Spinal cord (tissue), 10 donors: Measurements from ENCODE around the gene DCST2. TPM values are rescaled to one million over a fixed set of nuclear protein-coding genes. Genes with fewer than 3 reads are reported as not detected.

ENCODE experiments used
- DNase-seq, 6 donors: peaks; one replicate each; pipeline versions ENCODE4 v3.0.0 to v3.0.0-alpha.2; 2013 to 2015; ENCODE audit warnings: low spot score in 6 of 6, low read depth in 4 of 6
- H3K27ac ChIP-seq: one replicate; pipeline ENCODE4 v1.5.1; 2013; ENCODE audit warnings: low read depth, low read length, control low read depth
- H3K27me3 ChIP-seq: one replicate; pipeline ENCODE4 v1.6.1; 2013; ENCODE audit warnings: low read length; ENCODE audit not compliant: control insufficient read depth, insufficient read depth
- H3K36me3 ChIP-seq: one replicate; pipeline ENCODE4 v1.6.1; 2013; ENCODE audit warnings: low read length; ENCODE audit not compliant: control insufficient read depth, insufficient read depth
- H3K4me1 ChIP-seq: one replicate; pipeline ENCODE4 v1.6.1; 2013; ENCODE audit warnings: low read length; ENCODE audit not compliant: control insufficient read depth, insufficient read depth
- H3K4me3 ChIP-seq: one replicate; pipeline ENCODE4 v1.5.1; 2013; ENCODE audit warnings: low read depth, low read length, control low read depth
- H3K9me3 ChIP-seq: one replicate; pipeline ENCODE4 v1.6.1; 2013; ENCODE audit warnings: low read length; ENCODE audit not compliant: control insufficient read depth, insufficient read depth
- WGBS: methylation state at CpG from one replicate; pipeline ENCODE4 v1.1.5; 2013; ENCODE audit warnings: missing lambda C conversion rate; ENCODE audit not compliant: insufficient coverage; 5-methylcytosine and 5-hydroxymethylcytosine counted together
- polyA plus RNA-seq, 2 donors: library from polyadenylated mRNA; unstranded; fragments of 120-200 nt; gene quantifications; one replicate each; pipeline ENCODE4 v1.2.1, GENCODE V29; 2013; ENCODE audit not compliant: insufficient read length in 2 of 2
- total RNA-seq, 2 donors: library from RNA; depleted of rRNA in 1 of 2; stranded (reverse); fragments of 120-200 nt in 1 of 2; fragments of >200 nt in 1 of 2; gene quantifications; one replicate each; pipeline versions ENCODE4 v1.2.3 to v1.2.4, GENCODE V29; 2013 to 2014
- donor health status: healthy.

The DCST2 gene
- total and polyA plus RNA-seq, 4 donors: 0.10 to 1.2 (median 1.1) TPM

DNA sequence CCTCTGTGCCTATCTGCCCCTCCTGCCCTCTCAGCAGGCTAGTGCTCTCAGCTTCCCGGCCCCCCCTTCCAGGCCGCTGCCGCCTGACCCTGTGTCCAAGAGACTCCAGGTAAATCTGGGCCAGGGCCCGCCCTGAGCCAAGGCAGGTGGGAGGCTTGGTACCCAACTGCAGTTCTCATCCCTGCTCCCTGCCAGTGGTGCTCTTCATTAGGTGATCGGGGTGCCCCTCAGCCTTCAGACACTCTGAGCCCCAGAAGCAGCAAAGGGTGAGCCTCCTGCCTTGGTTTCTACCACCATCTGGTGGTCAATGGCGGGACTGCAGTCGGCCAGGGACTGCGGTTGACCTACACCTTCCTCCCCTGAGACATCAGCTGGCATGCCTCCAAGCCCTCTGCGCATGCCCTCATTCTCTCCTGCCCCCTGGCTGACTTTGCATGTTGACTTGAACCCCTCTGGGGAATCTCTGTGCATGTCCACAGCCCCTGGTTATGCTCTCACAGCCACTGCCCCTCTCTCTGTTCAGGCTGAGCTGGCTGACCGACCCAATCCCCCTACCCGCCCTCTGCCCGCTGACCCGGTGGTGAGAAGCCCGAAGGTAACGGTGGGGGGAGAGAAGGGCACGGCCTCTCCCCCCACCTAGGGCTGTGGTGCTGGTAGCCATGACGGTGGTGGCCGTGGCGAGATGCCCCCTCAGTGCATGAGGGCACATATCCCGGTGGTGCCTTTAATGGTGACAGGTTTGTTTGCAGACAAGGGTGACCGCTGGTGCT, 28.0 kb upstream of the DCST2 start:
- peaks cover 11% of the 10 kb centered on the region for H3K27me3 ChIP-seq
- H3K9me3 ChIP-seq: no peaks in the 10 kb centered on the region
- H3K4me3 ChIP-seq: no peak overlapping the region
- H3K4me1 ChIP-seq: peaks cover 36% of the 10 kb centered on the region
- 23% methylated on average over 18 of the region's 21 CpGs for WGBS
- DNase-seq: peak in 2 of 6 donors; percentile 87 to 92
- peaks cover 49% of the 10 kb centered on the region for H3K36me3 ChIP-seq
- H3K27ac ChIP-seq: no peak overlapping the region

DNA sequence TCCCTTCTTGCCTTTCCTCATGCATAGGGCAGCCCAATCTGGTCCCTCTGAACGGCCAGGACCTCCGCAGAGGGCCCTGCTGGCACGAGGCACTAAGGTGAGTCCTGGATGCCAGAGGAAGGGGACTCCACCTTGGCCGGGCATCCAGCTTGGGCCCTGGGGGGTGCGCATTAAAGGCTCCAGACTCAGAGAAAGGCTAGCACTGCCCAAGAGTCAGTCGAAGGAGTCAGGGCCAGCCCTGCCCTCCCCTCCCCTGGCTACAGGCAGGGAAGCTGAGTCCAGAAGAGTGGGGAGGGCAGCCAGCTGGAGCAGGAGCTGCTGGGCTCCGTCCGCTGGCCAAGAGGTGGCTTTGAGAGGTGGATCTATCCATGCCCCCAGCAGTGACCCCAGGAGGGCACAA, 27.2 kb upstream of the DCST2 start:
- 75% methylated on average over 8 of the region's 8 CpGs for WGBS
- Histone ChIP-seq H3K27me3 (peaks cover 11% of the 10 kb centered on the region), H3K9me3 (no peaks in the 10 kb centered on the region), H3K36me3 (peaks cover 54% of the 10 kb centered on the region), H3K4me3 (no peak overlapping the region), H3K4me1 (peaks cover 36% of the 10 kb centered on the region), H3K27ac (no peak overlapping the region)
- no peak for DNase-seq

DNA sequence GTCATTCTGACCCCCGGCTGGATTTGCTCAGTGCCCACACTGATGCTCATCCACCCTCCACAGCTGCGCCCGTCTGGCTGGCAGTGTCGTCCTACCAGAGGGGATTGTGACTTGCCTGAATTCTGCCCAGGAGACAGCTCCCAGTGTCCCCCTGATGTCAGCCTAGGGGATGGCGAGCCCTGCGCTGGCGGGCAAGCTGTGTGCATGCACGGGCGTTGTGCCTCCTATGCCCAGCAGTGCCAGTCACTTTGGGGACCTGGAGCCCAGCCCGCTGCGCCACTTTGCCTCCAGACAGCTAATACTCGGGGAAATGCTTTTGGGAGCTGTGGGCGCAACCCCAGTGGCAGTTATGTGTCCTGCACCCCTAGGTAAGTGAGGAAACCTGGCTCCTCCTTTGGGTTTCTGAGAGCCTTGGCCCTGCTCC, 24.2 kb upstream of the DCST2 start:
- no peak overlapping the region for H3K4me3 ChIP-seq
- DNase-seq: no peak
- no peak overlapping the region for H3K27ac ChIP-seq
- H3K27me3 ChIP-seq: peaks cover 7% of the 10 kb centered on the region
- WGBS: 93% methylated on average over 13 of the region's 13 CpGs
- peaks cover 24% of the 10 kb centered on the region for H3K4me1 ChIP-seq
- no peaks in the 10 kb centered on the region for H3K9me3 ChIP-seq
- peaks cover 68% of the 10 kb centered on the region for H3K36me3 ChIP-seq

- no peak overlapping the region for H3K27ac ChIP-seq
- H3K4me3 ChIP-seq: no peak overlapping the region
- 93% methylated on average over 8 of the region's 8 CpGs for WGBS
- peaks cover 2% of the 10 kb centered on the region for H3K27me3 ChIP-seq
- peaks cover 66% of the 10 kb centered on the region for H3K36me3 ChIP-seq
- no peak for DNase-seq
- H3K9me3 ChIP-seq: no peaks in the 10 kb centered on the region
- H3K4me1 ChIP-seq: peaks cover 24% of the 10 kb centered on the region
Measured at GRCh38 chr1:155057104-155057503, 23.5 kb upstream of the DCST2 start.

DNA sequence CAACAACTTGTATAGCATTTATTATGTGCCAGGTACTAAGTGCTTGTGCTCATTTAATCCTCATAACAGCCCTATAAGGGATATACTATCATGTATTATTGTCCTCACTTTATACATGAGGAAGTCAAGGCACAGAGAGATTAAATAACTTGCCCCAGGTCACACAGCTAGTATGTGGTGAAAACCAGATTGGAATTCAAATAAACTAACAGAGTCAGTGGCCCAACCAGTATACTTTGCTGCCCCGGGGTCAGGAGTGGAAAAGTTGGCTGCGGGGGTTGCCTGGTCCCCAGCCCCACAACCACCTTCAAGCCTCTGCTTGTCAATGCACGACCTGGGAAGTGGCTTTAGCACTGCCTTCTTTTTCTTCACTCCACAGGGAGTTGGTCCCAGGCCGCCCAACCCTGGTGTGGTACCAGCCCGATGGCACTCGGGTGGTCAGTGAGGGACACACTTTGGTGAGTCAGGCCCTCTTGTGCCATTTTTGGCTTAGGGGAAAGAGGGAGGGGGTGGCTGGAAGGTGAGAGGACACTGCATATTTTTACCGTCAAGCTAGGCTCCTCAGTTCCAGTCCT, 20.0 kb upstream of the DCST2 start:
- WGBS: 94% methylated on average over 6 of the region's 7 CpGs
- no peaks in the 10 kb centered on the region for H3K9me3 ChIP-seq
- no peaks in the 10 kb centered on the region for H3K27me3 ChIP-seq
- H3K4me3 ChIP-seq: no peak overlapping the region
- H3K4me1 ChIP-seq: peaks cover 33% of the 10 kb centered on the region
- no peak overlapping the region for H3K27ac ChIP-seq
- DNase-seq: no peak
- H3K36me3 ChIP-seq: peaks cover 42% of the 10 kb centered on the region

DNA sequence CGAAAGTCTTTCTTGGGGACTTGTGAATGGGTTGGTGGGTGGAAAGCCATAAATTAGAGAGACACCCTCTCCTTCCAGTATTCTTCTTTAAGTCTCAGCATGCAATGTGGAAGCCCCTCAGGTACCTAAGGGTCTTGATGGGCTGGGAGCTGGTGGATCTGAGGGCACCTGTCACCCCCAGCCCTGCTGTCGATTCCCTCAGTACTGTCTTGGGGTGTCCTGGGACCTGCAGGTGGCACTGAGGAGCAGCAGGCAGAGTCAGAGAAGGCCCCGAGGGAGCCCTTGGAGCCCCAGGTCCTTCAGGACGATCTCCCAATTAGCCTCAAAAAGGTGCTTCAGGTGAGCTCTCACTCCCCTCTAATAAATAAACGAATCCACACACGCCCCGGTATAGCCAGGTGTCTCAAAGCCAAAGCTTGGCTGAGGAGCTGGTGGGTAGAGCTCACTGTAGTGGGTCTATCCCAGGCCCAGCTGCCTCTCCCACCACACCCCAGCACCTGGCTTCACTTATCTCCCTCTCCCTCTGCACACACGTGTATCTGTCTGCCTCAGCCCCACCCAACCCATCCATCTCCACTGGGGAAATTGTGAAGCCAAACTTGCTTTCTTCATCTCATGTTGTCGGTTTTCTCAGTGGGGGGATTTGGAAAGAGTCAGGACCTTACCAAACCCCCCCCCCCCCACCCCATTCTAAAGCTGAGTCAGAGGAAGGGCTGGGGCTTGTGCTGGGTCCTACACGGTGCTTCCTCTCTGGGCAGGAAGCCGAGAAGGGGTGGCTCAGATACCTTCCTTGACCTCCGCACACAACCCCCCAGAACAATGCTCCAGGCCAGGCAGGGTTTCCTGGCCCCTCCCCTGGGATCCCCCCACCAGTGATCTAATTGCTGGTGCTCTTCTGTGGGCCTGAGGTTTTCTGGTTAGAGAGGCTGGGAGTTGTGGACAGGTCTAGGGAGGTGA, 19.1 kb upstream of the DCST2 start:
- 28% methylated on average over 4 of the region's 12 CpGs for WGBS
- DNase-seq: no peak
- H3K9me3 ChIP-seq: no peaks in the 10 kb centered on the region
- peaks cover 33% of the 10 kb centered on the region for H3K36me3 ChIP-seq
- peak overlapping the region; percentile 71 for H3K27ac ChIP-seq
- peak overlapping the region; percentile 72 for H3K4me3 ChIP-seq
- H3K27me3 ChIP-seq: no peaks in the 10 kb centered on the region
- H3K4me1 ChIP-seq: peaks cover 33% of the 10 kb centered on the region

DNA sequence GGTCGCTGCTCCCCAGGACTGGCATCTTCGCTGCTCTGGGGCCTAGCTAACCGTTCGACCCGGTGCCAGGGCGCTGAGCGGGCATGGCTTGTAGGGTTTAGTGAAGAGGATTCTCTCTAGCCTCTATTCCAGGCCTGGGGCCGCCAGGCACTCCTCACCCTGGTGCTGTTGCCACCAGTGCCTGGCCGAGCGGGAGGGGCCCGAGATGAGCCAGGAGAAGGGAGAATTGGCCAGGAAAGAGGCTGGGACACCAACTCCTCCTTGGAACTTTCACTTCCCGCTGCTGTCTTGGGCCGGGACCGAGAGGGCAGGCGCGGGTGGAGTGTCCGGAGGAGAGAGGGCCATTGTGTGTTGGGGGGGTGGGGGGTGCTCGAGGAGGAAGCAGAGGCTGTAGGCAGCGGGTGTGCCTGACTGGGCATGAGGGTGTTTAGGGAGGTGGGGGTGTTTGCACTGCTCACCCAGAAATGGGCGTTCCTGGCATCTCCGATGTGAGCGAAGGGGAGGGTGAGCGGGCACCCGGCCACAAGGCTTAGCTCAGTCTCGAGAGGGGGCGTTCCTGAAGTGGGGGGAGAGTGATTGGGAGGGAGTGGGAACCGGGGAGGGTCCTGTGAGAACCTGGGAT, 18.3 kb upstream of the DCST2 start:
- H3K36me3 ChIP-seq: peaks cover 24% of the 10 kb centered on the region
- peak overlapping the region; percentile 71 for H3K27ac ChIP-seq
- H3K9me3 ChIP-seq: no peaks in the 10 kb centered on the region
- 1% methylated on average over 27 of the region's 27 CpGs for WGBS
- H3K27me3 ChIP-seq: no peaks in the 10 kb centered on the region
- peak in 2 of 6 donors; percentile 50 to 66 for DNase-seq
- peaks cover 33% of the 10 kb centered on the region for H3K4me1 ChIP-seq
- H3K4me3 ChIP-seq: peak overlapping the region; percentile 72

- H3K9me3 ChIP-seq: no peaks in the 10 kb centered on the region
- peaks cover 33% of the 10 kb centered on the region for H3K4me1 ChIP-seq
- WGBS: 0% methylated on average over 30 of the region's 31 CpGs
- peaks cover 20% of the 10 kb centered on the region for H3K36me3 ChIP-seq
- peak overlapping the region; percentile 71 for H3K27ac ChIP-seq
- no peaks in the 10 kb centered on the region for H3K27me3 ChIP-seq
- H3K4me3 ChIP-seq: peak overlapping the region; percentile 72
- DNase-seq: no peak
Measured at GRCh38 chr1:155051342-155051776, 17.8 kb upstream of the DCST2 start.
